RWPE2 (cell line): Measurements from ENCODE around the gene GABRB2.

Experiments used
- ATAC-seq: fragments of 200-7000 bp; cut with Tn5 transposase; 3 replicates; pipeline ENCODE4 v1.9.1; 2021; ENCODE audit warnings: low read depth
- DNase-seq: peaks from one replicate; pipeline ENCODE4 v3.0.0-alpha.2; 2020; ENCODE audit warnings: low spot score
- H3K27ac ChIP-seq: fragments of 450-650 bp; 2 replicates; pipeline ENCODE4 v1.5.1; 2017; ENCODE audit warnings: mild to moderate bottlenecking; ENCODE audit not compliant: poor library complexity, severe bottlenecking
- H3K27me3 ChIP-seq: fragments of 250-450 bp; sonication (Bioruptor Pico); 2 replicates; pipeline ENCODE4 v1.5.1; 2021; ENCODE audit warnings: mild to moderate bottlenecking, moderate library complexity; ENCODE audit not compliant: insufficient read depth, poor library complexity, severe bottlenecking
- H3K36me3 ChIP-seq: fragments of 250-450 bp; sonication (Bioruptor Pico); 2 replicates; pipeline ENCODE4 v1.5.1; 2020; ENCODE audit warnings: low read depth, mild to moderate bottlenecking, moderate library complexity
- H3K4me1 ChIP-seq: fragments of 250-450 bp; sonication (Bioruptor Pico); 2 replicates; pipeline ENCODE4 v1.5.1; 2021; ENCODE audit warnings: mild to moderate bottlenecking, moderate library complexity; ENCODE audit not compliant: insufficient read depth, poor library complexity, severe bottlenecking
- H3K4me3 ChIP-seq: fragments of 250-450 bp; sonication (Bioruptor Pico); 2 replicates; pipeline ENCODE4 v1.5.1; 2021; ENCODE audit warnings: mild to moderate bottlenecking, moderate library complexity; ENCODE audit not compliant: severe bottlenecking
- H3K9me3 ChIP-seq: fragments of 250-450 bp; sonication (Bioruptor Pico); 2 replicates; pipeline ENCODE4 v1.5.1; 2021; ENCODE audit warnings: mild to moderate bottlenecking, moderate library complexity; ENCODE audit not compliant: severe bottlenecking
- TF ChIP-seq, protein P1 (sequence below): fragments of 450-650 bp; IDR thresholded peaks from one replicate; pipeline ENCODE4 v1.5.1; 2017; ENCODE audit warnings: mild to moderate bottlenecking, moderate library complexity; ENCODE audit not compliant: poor library complexity, severe bottlenecking

Gene GABRB2

DNA sequence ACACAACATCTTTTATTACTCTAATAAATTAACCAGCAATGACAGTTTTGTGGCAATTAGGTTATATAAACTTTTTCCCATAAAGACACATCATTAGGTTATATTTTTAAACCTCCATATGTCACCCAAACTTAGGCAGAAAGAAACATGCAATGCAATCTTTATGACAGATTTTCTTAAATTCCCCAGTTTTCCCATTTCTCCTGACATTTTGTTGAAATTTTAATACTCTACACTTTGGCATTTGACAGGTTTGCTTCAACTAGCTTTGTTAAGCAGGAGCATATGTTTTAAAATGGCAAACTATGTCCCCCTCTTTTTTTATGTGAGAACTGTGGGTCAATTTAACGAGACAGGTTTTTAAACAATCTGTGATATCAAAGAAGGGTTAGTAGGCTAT is 155.5 kb downstream of the GABRB2 start:
- Histone ChIP-seq H3K9me3 (no peaks in the 10 kb centered on the region), H3K36me3 (no peaks in the 10 kb centered on the region), H3K4me1 (no peaks in the 10 kb centered on the region), H3K4me3 (no peak overlapping the region), H3K27me3 (peaks cover 16% of the 10 kb centered on the region), H3K27ac (no peak overlapping the region)
- DNase-seq = no peak
- ATAC-seq = no peak
- TF ChIP-seq, protein P1, sequence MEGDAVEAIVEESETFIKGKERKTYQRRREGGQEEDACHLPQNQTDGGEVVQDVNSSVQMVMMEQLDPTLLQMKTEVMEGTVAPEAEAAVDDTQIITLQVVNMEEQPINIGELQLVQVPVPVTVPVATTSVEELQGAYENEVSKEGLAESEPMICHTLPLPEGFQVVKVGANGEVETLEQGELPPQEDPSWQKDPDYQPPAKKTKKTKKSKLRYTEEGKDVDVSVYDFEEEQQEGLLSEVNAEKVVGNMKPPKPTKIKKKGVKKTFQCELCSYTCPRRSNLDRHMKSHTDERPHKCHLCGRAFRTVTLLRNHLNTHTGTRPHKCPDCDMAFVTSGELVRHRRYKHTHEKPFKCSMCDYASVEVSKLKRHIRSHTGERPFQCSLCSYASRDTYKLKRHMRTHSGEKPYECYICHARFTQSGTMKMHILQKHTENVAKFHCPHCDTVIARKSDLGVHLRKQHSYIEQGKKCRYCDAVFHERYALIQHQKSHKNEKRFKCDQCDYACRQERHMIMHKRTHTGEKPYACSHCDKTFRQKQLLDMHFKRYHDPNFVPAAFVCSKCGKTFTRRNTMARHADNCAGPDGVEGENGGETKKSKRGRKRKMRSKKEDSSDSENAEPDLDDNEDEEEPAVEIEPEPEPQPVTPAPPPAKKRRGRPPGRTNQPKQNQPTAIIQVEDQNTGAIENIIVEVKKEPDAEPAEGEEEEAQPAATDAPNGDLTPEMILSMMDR = no peak

DNA sequence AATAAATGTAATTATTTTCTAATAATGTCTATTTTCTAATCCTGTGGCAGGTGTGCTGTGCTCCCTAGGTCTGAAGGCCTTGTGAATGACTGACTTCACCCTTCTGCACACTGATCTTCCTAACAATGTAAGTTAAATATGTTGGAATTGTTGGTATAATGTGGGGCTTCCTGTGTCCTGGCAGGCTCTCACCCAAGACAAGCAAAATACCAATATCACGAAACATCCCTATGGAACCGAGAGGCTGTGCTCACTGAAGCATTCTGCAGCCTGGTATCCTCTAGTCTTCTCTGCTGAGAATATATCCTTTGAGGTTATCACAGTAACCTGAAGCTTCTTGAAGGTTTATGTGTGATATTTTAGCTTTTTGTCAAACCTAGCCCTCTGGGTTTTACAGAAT is 159.4 kb downstream of the GABRB2 start:
- Histone ChIP-seq H3K4me1 (no peaks in the 10 kb centered on the region), H3K36me3 (no peaks in the 10 kb centered on the region), H3K4me3 (no peak overlapping the region), H3K9me3 (no peaks in the 10 kb centered on the region), H3K27ac (no peak overlapping the region), H3K27me3 (peaks cover 16% of the 10 kb centered on the region)
- TF ChIP-seq, protein P1 = no peak
- ATAC-seq = no peak
- no peak for DNase-seq

DNA sequence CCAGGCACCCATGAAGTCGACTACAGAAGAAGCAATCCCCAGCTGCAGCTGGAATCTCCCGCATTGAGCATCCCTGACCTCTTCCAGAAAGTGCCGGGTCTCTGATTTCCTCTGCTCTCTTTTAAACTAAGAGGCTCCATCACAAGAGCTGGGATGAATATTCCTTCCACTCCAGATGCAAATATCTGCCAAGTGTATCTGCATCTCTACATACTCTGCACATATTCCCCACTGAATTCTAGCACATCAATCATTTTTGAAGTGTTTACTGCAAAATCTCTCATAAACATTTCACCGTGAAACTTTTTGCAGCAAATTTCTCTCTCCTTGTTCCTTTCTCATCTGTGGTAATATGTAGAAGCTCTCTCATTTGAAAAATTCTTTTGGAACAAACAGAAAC is 161.5 kb downstream of the GABRB2 start:
- no peak overlapping the region for H3K27ac ChIP-seq
- no peaks in the 10 kb centered on the region for H3K4me1 ChIP-seq
- no peak for ATAC-seq
- no peaks in the 10 kb centered on the region for H3K36me3 ChIP-seq
- no peak overlapping the region for H3K4me3 ChIP-seq
- H3K9me3 ChIP-seq = no peaks in the 10 kb centered on the region
- TF ChIP-seq, protein P1 = no peak
- H3K27me3 ChIP-seq = peaks cover 10% of the 10 kb centered on the region
- no peak for DNase-seq

DNA sequence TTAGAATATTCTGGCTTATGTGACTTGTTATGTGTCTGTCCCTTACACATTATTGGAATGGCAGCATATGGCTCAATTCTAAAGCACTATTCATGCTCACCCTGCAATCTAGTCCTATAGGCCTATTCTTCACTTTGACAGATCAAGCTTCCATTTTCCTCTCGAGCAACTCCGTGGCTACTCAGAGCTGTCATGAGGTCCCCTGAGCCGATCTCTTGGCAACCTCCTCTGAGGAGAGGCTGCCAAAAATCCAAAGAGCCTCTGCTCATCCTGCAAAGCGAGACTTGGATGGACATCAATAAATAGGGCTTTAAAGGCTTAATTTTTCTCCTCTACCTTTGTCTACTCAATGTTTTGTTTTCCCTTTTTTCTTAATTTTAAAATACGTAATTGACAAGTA is 163.8 kb downstream of the GABRB2 start:
- TF ChIP-seq, protein P1 = no peak
- no peaks in the 10 kb centered on the region for H3K27me3 ChIP-seq
- no peaks in the 10 kb centered on the region for H3K4me1 ChIP-seq
- no peaks in the 10 kb centered on the region for H3K9me3 ChIP-seq
- ATAC-seq (no peak), DNase-seq (no peak)
- no peak overlapping the region for H3K27ac ChIP-seq
- no peak overlapping the region for H3K4me3 ChIP-seq
- H3K36me3 ChIP-seq = no peaks in the 10 kb centered on the region

DNA sequence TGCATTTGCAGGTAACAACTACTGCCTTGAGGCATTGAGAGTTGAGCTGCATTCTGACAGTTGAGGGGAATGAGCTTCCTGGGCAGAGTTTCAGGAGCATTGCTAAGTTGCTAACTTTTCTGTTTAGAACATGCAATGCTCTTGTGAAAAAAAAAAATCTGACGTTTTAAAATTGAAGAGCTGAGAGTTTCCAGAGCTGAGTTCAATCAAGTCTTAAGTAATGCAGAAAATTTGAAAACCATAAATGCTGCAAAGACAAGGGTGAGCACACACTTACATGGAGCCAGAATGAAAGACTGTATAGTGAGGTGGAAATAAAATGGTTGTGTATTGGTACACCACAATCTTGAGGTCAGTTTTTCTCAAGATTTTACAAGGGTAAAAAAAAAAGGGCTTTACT is 166.0 kb downstream of the GABRB2 start:
- H3K27ac ChIP-seq = no peak overlapping the region

More for the DNA sequence above, 166.0 kb downstream of the GABRB2 start:
- TF ChIP-seq, protein P1 = no peak
- ATAC-seq (no peak), DNase-seq (no peak)
- no peaks in the 10 kb centered on the region for H3K9me3 ChIP-seq
- H3K4me3 ChIP-seq = no peak overlapping the region
- H3K27me3 ChIP-seq = no peaks in the 10 kb centered on the region
- H3K4me1 ChIP-seq = no peaks in the 10 kb centered on the region
- H3K36me3 ChIP-seq = no peaks in the 10 kb centered on the region
